Inflammatory macrophage treated with lipopolysaccharide for 4 hours (primary cell): ENCODE results near the gene BICRAL.
A peak's percentile ranks its signal among the peaks of the same experiment; 100 is the strongest.
"Not testable (repeated sequence)": the region's sequence is repeated elsewhere in the genome, so short reads cannot be mapped to it uniquely, and the experiment has no call there.

Source experiments
- DNase-seq: peaks from one replicate; pipeline ENCODE4 v3.0.0-alpha.2; 2020

BICRAL gene

GRCh38 chr6:42781796-42782688, at the start of gene BICRAL:
Gene BICRAL (plus strand): TSS chr6:42782052. CDS start chr6:42822023, 39,971 bp downstream.
- peak; percentile 71 for DNase-seq

- not testable (repeated sequence) for DNase-seq
These were observed 47.9 kb upstream of the BICRAL start for GRCh38 chr6:42733867-42734481.

GRCh38 chr6:42735976-42736375, 45.9 kb upstream of the BICRAL start:
- DNase-seq = no peak

GRCh38 chr6:42740725-42741124, 41.1 kb upstream of the BICRAL start:
- peak; percentile 8 for DNase-seq

- DNase-seq = no peak
These were observed 39.5 kb upstream of the BICRAL start for GRCh38 chr6:42742116-42742894.

GRCh38 chr6:42744351-42744893, 37.4 kb upstream of the BICRAL start:
- DNase-seq = no peak

- peak; percentile 41 for DNase-seq
These were observed 36.7 kb upstream of the BICRAL start for GRCh38 chr6:42745083-42745639.

GRCh38 chr6:42745640-42746462, 36.0 kb upstream of the BICRAL start, which contains the start of gene TBCC:
Gene TBCC (minus strand): TSS chr6:42746103. CDS start chr6:42746073, 30 bp downstream.
- DNase-seq = peak; percentile 99

- DNase-seq = peak; percentile 80
These were observed 35.1 kb upstream of the BICRAL start for GRCh38 chr6:42746463-42747391.

GRCh38 chr6:42748203-42748898, 33.5 kb upstream of the BICRAL start:
- DNase-seq = no peak

GRCh38 chr6:42751055-42751454, 30.8 kb upstream of the BICRAL start:
- DNase-seq = peak; percentile 54

GRCh38 chr6:42754759-42755158, 27.1 kb upstream of the BICRAL start:
- no peak for DNase-seq

GRCh38 chr6:42756722-42757121, 25.1 kb upstream of the BICRAL start:
- no peak for DNase-seq

GRCh38 chr6:42758756-42759430, 23.0 kb upstream of the BICRAL start:
- no peak for DNase-seq

- no peak for DNase-seq
These were observed 20.4 kb upstream of the BICRAL start for GRCh38 chr6:42761287-42762067.

GRCh38 chr6:42762426-42762859, 19.4 kb upstream of the BICRAL start:
- DNase-seq = no peak

- no peak for DNase-seq
These were observed 18.9 kb upstream of the BICRAL start for GRCh38 chr6:42762950-42763349.

GRCh38 chr6:42764911-42765648, 16.8 kb upstream of the BICRAL start:
- no peak for DNase-seq
